NCI-H1436 (cell line): ENCODE measurements around the gene FIGN.

Source experiments
- DNase-seq: peaks from one replicate; lab custom pipeline; 2025; lab: John Stamatoyannopoulos, UW

Gene FIGN

GRCh38 chr2:163613266-163613731 lies 122.5 kb downstream of the FIGN start:
- DNase-seq: no peak

GRCh38 chr2:163612332-163612731 lies 123.5 kb downstream of the FIGN start:
- no peak for DNase-seq

- no peak for DNase-seq
Observed at GRCh38 chr2:163611557-163611906, 124.3 kb downstream of the FIGN start.

- DNase-seq: peak; percentile 44
Observed at GRCh38 chr2:163610817-163611556, 124.8 kb downstream of the FIGN start.

GRCh38 chr2:163607630-163608029 lies 128.2 kb downstream of the FIGN start:
- DNase-seq: no peak

- DNase-seq: no peak
Observed at GRCh38 chr2:163606878-163607277, 128.9 kb downstream of the FIGN start.

- no peak for DNase-seq
Observed at GRCh38 chr2:163605779-163606178, 130.0 kb downstream of the FIGN start.

- no peak for DNase-seq
Observed at GRCh38 chr2:163604941-163605555, 130.8 kb downstream of the FIGN start.

GRCh38 chr2:163602196-163602595 lies 133.6 kb downstream of the FIGN start:
- no peak for DNase-seq

GRCh38 chr2:163601377-163601776 lies 134.4 kb downstream of the FIGN start:
- DNase-seq: no peak

GRCh38 chr2:163600801-163601200 lies 135.0 kb downstream of the FIGN start:
- DNase-seq: no peak

- no peak for DNase-seq
Observed at GRCh38 chr2:163595028-163595427, 140.8 kb downstream of the FIGN start.

- no peak for DNase-seq
Observed at GRCh38 chr2:163594497-163594896, 141.3 kb downstream of the FIGN start.

- no peak for DNase-seq
Observed at GRCh38 chr2:163593982-163594381, 141.8 kb downstream of the FIGN start.

GRCh38 chr2:163592954-163593622 lies 142.7 kb downstream of the FIGN start:
- DNase-seq: no peak

- DNase-seq: no peak
Observed at GRCh38 chr2:163591461-163591860, 144.3 kb downstream of the FIGN start.

GRCh38 chr2:163580757-163581156 lies 155.1 kb downstream of the FIGN start:
- no peak for DNase-seq

- DNase-seq: no peak
Observed at GRCh38 chr2:163574309-163574708, 161.5 kb downstream of the FIGN start.

- no peak for DNase-seq
Observed at GRCh38 chr2:163573652-163574051, 162.2 kb downstream of the FIGN start.

- no peak for DNase-seq
Observed at GRCh38 chr2:163572850-163573249, 163.0 kb downstream of the FIGN start.

- DNase-seq: no peak
Observed at GRCh38 chr2:163571423-163572102, 164.2 kb downstream of the FIGN start.

GRCh38 chr2:163570391-163570790 lies 165.4 kb downstream of the FIGN start:
- no peak for DNase-seq

GRCh38 chr2:163565192-163565591 lies 170.6 kb downstream of the FIGN start:
- DNase-seq: no peak
